Activated CD4-positive, alpha-beta T cell treated with anti-CD3 and anti-CD28 coated beads for 4 hours (primary cell): ENCODE measurements around the gene PLEKHB1.

ENCODE experiments used
- DNase-seq, 2 donors: peaks; one replicate each; pipeline ENCODE4 v3.0.0-alpha.2; 2020

PLEKHB1 gene

DNA sequence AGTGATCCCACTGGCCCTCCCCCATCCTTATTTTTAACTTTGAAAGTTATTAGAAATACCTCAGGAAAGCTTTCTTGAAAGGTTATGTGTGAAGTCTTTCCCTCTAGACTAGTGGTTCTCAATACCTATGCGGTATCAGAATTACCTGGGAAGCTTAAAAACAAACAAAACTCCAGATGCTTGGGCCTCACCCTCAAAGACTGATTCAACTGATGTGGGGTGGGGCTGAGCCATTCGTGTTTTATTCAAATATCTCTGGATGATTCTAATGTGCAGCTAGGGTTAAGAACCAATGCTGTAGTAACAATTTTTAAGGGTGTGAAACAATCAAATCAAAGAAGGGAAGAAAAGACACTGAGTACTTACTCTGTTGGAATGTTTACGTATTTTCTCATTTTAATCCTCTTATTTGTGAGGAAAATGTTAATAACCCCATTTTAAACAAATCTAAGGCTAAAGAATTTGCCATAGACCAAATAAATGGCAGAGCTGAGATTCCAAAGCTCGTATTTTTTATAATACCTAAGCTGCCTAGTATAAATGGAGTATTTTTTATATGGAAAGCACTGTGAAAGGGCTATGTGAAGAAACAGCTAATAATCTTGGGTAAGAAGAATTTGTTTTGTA is 47.6 kb downstream of the PLEKHB1 start:
- no peak for DNase-seq

DNA sequence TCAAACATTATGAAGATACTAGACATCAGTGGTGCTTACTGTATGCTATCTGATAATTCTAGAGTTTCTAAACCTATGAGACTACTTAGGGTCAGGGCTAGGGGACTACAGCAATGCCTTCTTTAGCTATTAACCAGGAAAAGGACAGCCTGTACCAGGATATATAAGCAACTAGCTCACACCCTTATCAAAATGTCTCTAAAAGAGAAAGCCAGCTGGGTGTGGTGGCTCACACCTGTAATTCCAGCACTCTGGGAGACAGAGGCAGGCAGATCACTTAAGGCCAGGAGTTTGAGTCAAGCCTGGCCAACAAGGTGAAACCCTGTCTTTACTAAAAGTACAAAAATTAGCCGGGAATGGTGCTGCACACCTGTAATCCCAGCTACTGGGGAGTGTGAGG is 58.7 kb downstream of the PLEKHB1 start:
- no peak for DNase-seq

DNA sequence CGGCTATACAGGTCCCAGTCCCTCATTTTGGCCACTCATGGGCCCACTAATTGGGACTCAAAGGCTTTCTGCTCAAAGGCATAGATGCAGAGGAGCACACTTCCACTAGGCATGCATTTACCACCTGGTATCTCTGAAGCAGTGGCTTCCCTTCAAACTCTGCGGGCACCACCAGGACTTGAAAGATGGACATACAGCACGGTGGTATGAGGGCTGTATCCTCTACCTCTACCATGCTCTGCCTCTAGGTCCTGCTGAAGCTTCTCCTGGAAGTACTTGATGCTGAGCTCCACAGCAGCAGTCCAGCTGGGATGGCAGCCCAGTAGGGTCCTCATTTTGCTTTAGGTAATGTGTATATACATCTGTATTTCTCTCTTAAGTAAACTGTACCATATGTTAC is 64.6 kb downstream of the PLEKHB1 start:
- DNase-seq: no peak
